Renal cortical epithelial cell (primary cell): ENCODE results near the gene APBB2. TPM values are rescaled to one million over a fixed set of nuclear protein-coding genes. Genes with fewer than 3 reads are reported as not detected.

Experiments
- DNase-seq: peaks from one replicate; pipeline ENCODE4 v3.0.0-alpha.2; 2011; ENCODE audit warnings: low read depth
- total RNA-seq: library from RNA; depleted of rRNA; stranded (reverse); fragments of >200 nt; gene quantifications from 2 replicates; pipeline ENCODE4 v1.2.3, GENCODE V29; 2014

The APBB2 gene
- total RNA-seq, 1 donor from 2014 or later = 144 TPM

- DNase-seq = no peak
Measured at GRCh38 chr4:41136456-41136855, 77.9 kb downstream of the APBB2 start.

- DNase-seq = no peak
Measured at GRCh38 chr4:41135801-41136200, 78.5 kb downstream of the APBB2 start.

GRCh38 chr4:41134581-41134980, 79.8 kb downstream of the APBB2 start:
- DNase-seq = no peak

- DNase-seq = no peak
Measured at GRCh38 chr4:41133454-41134018, 80.8 kb downstream of the APBB2 start.

GRCh38 chr4:41132055-41132683, 82.2 kb downstream of the APBB2 start:
- DNase-seq = no peak

- DNase-seq = no peak
Measured at GRCh38 chr4:41129936-41130440, 84.4 kb downstream of the APBB2 start.

- no peak for DNase-seq
Measured at GRCh38 chr4:41129128-41129754, 85.1 kb downstream of the APBB2 start.

- DNase-seq = no peak
Measured at GRCh38 chr4:41125558-41126311, 88.6 kb downstream of the APBB2 start.

- DNase-seq = peak; percentile 89
Measured at GRCh38 chr4:41124916-41125548, 89.3 kb downstream of the APBB2 start.

- DNase-seq = no peak
Measured at GRCh38 chr4:41122775-41123174, 91.6 kb downstream of the APBB2 start.

GRCh38 chr4:41122309-41122708, 92.0 kb downstream of the APBB2 start:
- DNase-seq = no peak

- DNase-seq = no peak
Measured at GRCh38 chr4:41121906-41122305, 92.4 kb downstream of the APBB2 start.

- peak; percentile 54 for DNase-seq
Measured at GRCh38 chr4:41120297-41121217, 93.8 kb downstream of the APBB2 start.

GRCh38 chr4:41119867-41120295, 94.5 kb downstream of the APBB2 start:
- DNase-seq = no peak

GRCh38 chr4:41111791-41112190, 102.6 kb downstream of the APBB2 start:
- no peak for DNase-seq

- DNase-seq = no peak
Measured at GRCh38 chr4:41110050-41110449, 104.3 kb downstream of the APBB2 start.

- DNase-seq = no peak
Measured at GRCh38 chr4:41108481-41108880, 105.9 kb downstream of the APBB2 start.

- DNase-seq = no peak
Measured at GRCh38 chr4:41106694-41107419, 107.5 kb downstream of the APBB2 start.

GRCh38 chr4:41106081-41106480, 108.3 kb downstream of the APBB2 start:
- DNase-seq = no peak

GRCh38 chr4:41104155-41104554, 110.2 kb downstream of the APBB2 start:
- DNase-seq = no peak
